HCT116 (cell line): Measurements from ENCODE around the gene FCHO1. TPM values are rescaled to one million over a fixed set of nuclear protein-coding genes. Genes with fewer than 3 reads are reported as not detected.

Experiments used
- ATAC-seq: fragments of 200-7000 bp; cut with Tn5 transposase; 2 replicates; pipeline ENCODE4 v1.9.1; 2020; ENCODE audit warnings: mild to moderate bottlenecking, moderate library complexity
- BruUV-seq: library from RNA; stranded (reverse); fragments of 400-500 nt; replicated peaks from 2 replicates; lab custom pipeline; 2021; lab: Mats Ljungman, UMichigan
- CTCF ChIA-PET: fragments of 300-600 bp; sonication (Branson Sonifier 250); formaldehyde crosslinking; loops from one replicate; lab custom pipeline; 2021; ENCODE audit warnings: antibody characterized with exemption; lab: Charles Lee
- POLR2A ChIA-PET: fragments of 300-600, 350-600 bp; sonication (Branson Sonifier 250); formaldehyde crosslinking; loops from one replicate; lab custom pipeline; 2021; ENCODE audit warnings: antibody characterized with exemption; lab: Charles Lee
- RAD21 ChIA-PET, 2 experiments: fragments of 300-600 bp; sonication (Branson Sonifier 250); formaldehyde crosslinking; loops; one replicate each; lab custom pipeline; 2023; ENCODE audit warnings: low total read pairs in 2 of 2; ENCODE audit not compliant: uncharacterized antibody in 2 of 2, unreplicated experiment in 2 of 2, low non-redundant PET in 1 of 2; lab: Charles Lee
- DNase-seq: peaks from one replicate; pipeline ENCODE4 v3.0.0-alpha.2; 2010; ENCODE audit warnings: low read depth, low spot score
- H2AFZ ChIP-seq: fragments of 200-600 bp; shearing (Covaris generic), sonication (generic); 2 replicates; pipeline ENCODE4 v1.6.1; 2017; ENCODE audit warnings: low read depth, mixed run types, mixed read lengths, antibody characterized with exemption, low read length; ENCODE audit not compliant: poor library complexity, severe bottlenecking
- H3K27ac ChIP-seq: 2 replicates; pipeline ENCODE4 v1.5.1; 2012; ENCODE audit warnings: low read depth, low read length
- H3K27me3 ChIP-seq: fragments of 200-600 bp; sonication (generic); 2 replicates; pipeline ENCODE4 v1.6.1; 2016; ENCODE audit warnings: mixed run types, low read length, mixed read lengths; ENCODE audit not compliant: insufficient read depth
- H3K36me3 ChIP-seq, 2 experiments: fragments of 200-500 bp in 1 of 2; fragments of 200-600 bp in 1 of 2; sonication (Bioruptor generic) in 1 of 2; sonication (generic) in 1 of 2; 2 replicates each; pipeline versions ENCODE4 v1.5.1 to v1.6.1; 2014 to 2016; ENCODE audit warnings: low read length in 2 of 2, inconsistent platforms in 1 of 2, mixed read lengths in 1 of 2, mixed run types in 1 of 2; ENCODE audit not compliant: insufficient read depth in 2 of 2, control insufficient read depth in 1 of 2
- H3K4me1 ChIP-seq, 2 experiments: fragments of 200-600 bp in 1 of 2; sonication (generic) in 1 of 2; 2 replicates each; pipeline versions ENCODE4 v1.5.1 to v1.6.1; 2012 to 2017; ENCODE audit warnings: low read length in 2 of 2, inconsistent platforms in 1 of 2, mild to moderate bottlenecking in 1 of 2, mixed read lengths in 1 of 2, mixed run types in 1 of 2, moderate library complexity in 1 of 2; ENCODE audit not compliant: insufficient read depth in 2 of 2, control insufficient read depth in 1 of 2
- H3K4me2 ChIP-seq: fragments of 200-600 bp; sonication (generic); 2 replicates; pipeline ENCODE4 v1.6.1; 2017; ENCODE audit warnings: mixed run types, low read length, mixed read lengths
- H3K4me3 ChIP-seq, 2 experiments: fragments of 200-600 bp in 1 of 2; sonication (generic) in 1 of 2; replicated peaks in 1 of 2; 2 replicates each; pipeline ENCODE4 v1.5.1; 2011 to 2016; ENCODE audit warnings: low read length in 2 of 2, control low read depth in 1 of 2, low read depth in 1 of 2, mild to moderate bottlenecking in 1 of 2, mixed read lengths in 1 of 2, mixed run types in 1 of 2
- H3K79me2 ChIP-seq: fragments of 200-600 bp; sonication (generic); 2 replicates; pipeline ENCODE4 v1.6.1; 2017; ENCODE audit warnings: mild to moderate bottlenecking, mixed run types, low read length, moderate library complexity, mixed read lengths; ENCODE audit not compliant: insufficient read depth
- H3K9ac ChIP-seq: fragments of 200-600 bp; sonication (generic); 2 replicates; pipeline ENCODE4 v1.6.1; 2016; ENCODE audit warnings: low read length, mixed read lengths
- H3K9me2 ChIP-seq: fragments of 200-600 bp; sonication (generic), shearing (Covaris generic); 2 replicates; pipeline ENCODE4 v1.6.1; 2017; ENCODE audit warnings: mixed run types, mild to moderate bottlenecking, moderate library complexity; ENCODE audit not compliant: insufficient read depth
- H3K9me3 ChIP-seq, 2 experiments: fragments of 200-500 bp in 1 of 2; fragments of 200-600 bp in 1 of 2; sonication (Bioruptor generic) in 1 of 2; sonication (generic) in 1 of 2; 2 replicates each; pipeline ENCODE4 v1.6.1; 2014 to 2017; ENCODE audit warnings: low read length in 2 of 2, mixed read lengths in 2 of 2, inconsistent platforms in 1 of 2, low read depth in 1 of 2, mild to moderate bottlenecking in 1 of 2, mixed run types in 1 of 2, moderate library complexity in 1 of 2; ENCODE audit not compliant: control insufficient read depth in 1 of 2, insufficient read depth in 1 of 2
- H4K20me1 ChIP-seq: fragments of 200-600 bp; sonication (generic), shearing (Covaris generic); 2 replicates; pipeline ENCODE4 v1.6.1; 2017; ENCODE audit warnings: mixed run types, mild to moderate bottlenecking, moderate library complexity; ENCODE audit not compliant: insufficient read depth
- EZH2 ChIP-seq: fragments of 200-600 bp; sonication (generic); IDR thresholded peaks from 2 replicates; pipeline ENCODE4 v1.6.1; 2017; ENCODE audit warnings: antibody characterized with exemption, mixed run types
- EZH2phosphoT487 ChIP-seq: fragments of 200-600 bp; IDR thresholded peaks from 2 replicates; pipeline ENCODE4 v1.6.1; 2018; ENCODE audit warnings: antibody characterized with exemption, borderline replicate concordance
- JUND ChIP-seq: IDR thresholded peaks from 2 replicates; pipeline ENCODE4 v1.6.1; 2012
- MAX ChIP-seq: IDR thresholded peaks from 2 replicates; pipeline ENCODE4 v1.6.1; 2012
- POLR2A ChIP-seq: IDR thresholded peaks from 2 replicates; pipeline ENCODE4 v1.7.0; 2011; ENCODE audit warnings: borderline replicate concordance; ENCODE audit not compliant: insufficient read depth, insufficient read length; ENCODE audit errors: extremely low read depth
- SIN3A ChIP-seq: IDR thresholded peaks from 2 replicates; pipeline ENCODE4 v1.6.1; 2012; ENCODE audit warnings: low read depth
- SRF ChIP-seq: IDR thresholded peaks from 2 replicates; pipeline ENCODE4 v1.6.1; 2012; ENCODE audit warnings: low read depth
- TCF7L2 ChIP-seq: IDR thresholded peaks from 2 replicates; pipeline ENCODE4 v1.7.0; 2011; ENCODE audit warnings: borderline replicate concordance, inconsistent platforms; ENCODE audit not compliant: insufficient read depth, insufficient read length; ENCODE audit errors: extremely low read depth
- YY1 ChIP-seq: IDR thresholded peaks from 2 replicates; pipeline ENCODE4 v1.6.1; 2011; ENCODE audit warnings: low read length, low read depth, moderate library complexity, mild to moderate bottlenecking; ENCODE audit not compliant: insufficient replicate concordance; ENCODE audit errors: extremely low read depth
- ZBTB33 ChIP-seq: IDR thresholded peaks from 2 replicates; pipeline ENCODE4 v1.6.1; 2011; ENCODE audit warnings: mild to moderate bottlenecking, low read length, moderate library complexity; ENCODE audit not compliant: insufficient replicate concordance; ENCODE audit errors: extremely low read depth
- ZFX ChIP-seq: fragments of 450-650 bp; IDR thresholded peaks from 2 replicates; pipeline ENCODE4 v1.6.1; 2017
- intact Hi-C: fragments of 100-400 bp; cut with micrococcal nuclease; formaldehyde crosslinking; loops from 2 replicates; pipeline ENCODE4 v1.10.0; 2022
- total RNA-seq: library from RNA; stranded (reverse); gene quantifications from one replicate; pipeline ENCODE4 v1.2.1, GENCODE V29; 2021; ENCODE audit not compliant: unreplicated experiment

Gene FCHO1
- total RNA-seq, 1 experiment from 2014 or later, result 28.1 TPM

DNA sequence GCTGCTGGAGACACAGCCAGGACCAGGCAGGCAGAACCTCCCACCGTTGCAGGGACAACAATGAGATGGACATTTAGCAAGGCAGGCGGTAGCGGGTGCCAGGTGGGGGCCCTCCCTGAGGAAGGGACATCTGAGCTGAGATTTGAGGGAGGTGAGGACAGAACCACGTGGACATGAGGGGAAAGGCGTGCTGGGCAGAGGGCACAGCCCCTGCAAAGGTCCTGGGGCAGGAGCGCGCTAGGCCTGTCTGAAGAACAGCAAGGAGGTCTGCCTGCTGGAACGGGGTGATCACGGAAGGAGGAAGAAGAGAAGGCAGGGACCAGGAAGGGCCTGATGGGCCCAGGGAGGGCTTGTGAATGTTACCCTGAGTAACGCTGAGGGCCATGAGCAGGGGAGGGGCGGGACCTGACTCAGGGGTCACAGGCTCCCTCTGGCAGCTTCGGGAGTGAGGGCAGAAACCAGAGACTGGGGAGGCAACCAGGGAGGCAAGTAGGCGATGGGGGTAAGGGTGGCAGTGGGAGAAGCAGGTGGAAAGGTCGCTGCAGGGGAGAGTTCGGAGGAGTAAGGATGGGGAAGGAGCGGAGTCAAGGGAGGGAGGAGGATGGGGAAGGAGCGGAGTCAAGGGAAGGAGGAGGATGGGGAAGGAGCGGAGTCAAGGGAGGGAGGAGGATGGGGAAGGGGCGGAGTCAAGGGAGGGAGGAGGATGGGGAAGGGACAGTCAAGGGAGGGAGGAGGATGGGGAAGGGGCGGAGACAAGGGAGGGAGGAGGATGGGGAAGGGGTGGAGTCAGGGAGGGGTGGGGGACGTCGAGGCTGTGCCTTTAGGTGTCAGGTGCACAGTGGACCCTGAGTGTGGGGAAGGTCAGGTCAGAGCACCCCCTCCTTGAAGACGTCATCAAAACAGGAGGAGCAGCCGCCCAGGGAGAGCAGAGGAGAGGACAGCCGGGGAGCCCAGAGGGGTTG is 28.0 kb downstream of the FCHO1 start:
- intact Hi-C loops, result loop anchor here (1.0 to 5.0 kb wide), 6 partner anchors 18 to 267 kb away; partner anchors contain the start of genes CCDC124 and PGLS
- Histone ChIP-seq H3K36me3 (no peaks in the 10 kb centered on the region), H2AFZ (no peak overlapping the region), H3K4me1 (peaks cover 24 to 45% of the 10 kb centered on the region in 2 experiments), H3K4me3 (peak overlapping the region; percentile 55 to 70), H4K20me1 (no peaks in the 10 kb centered on the region), H3K27ac (peak overlapping the region; percentile 87), H3K9ac (peak overlapping the region; percentile 82), H3K9me3 (no peaks in the 10 kb centered on the region), H3K79me2 (no peaks in the 10 kb centered on the region), H3K4me2 (peak overlapping the region; percentile 100), H3K9me2 (no peaks in the 10 kb centered on the region), H3K27me3 (no peaks in the 10 kb centered on the region)
- POLR2A ChIA-PET, result interaction anchor here (0.7 to 1.6 kb wide), 2 partner anchors 13 to 16 kb away, joined by 3 to 5 read pairs; partner anchors contain the start of gene B3GNT3
- BruUV-seq, result no TSS peak
- peak; percentile 93 for DNase-seq
- TF ChIP-seq ZFX (peak; percentile 26; the same call in 1 of the 2 replicates), YY1 (no peak), MAX (peak; percentile 70; the same call in 1 of the 2 replicates), JUND (no peak), SRF (no peak)
- CTCF ChIA-PET, result no interaction called here
- RAD21 ChIA-PET, result no interaction called here
- peak; percentile 48 for ATAC-seq

DNA sequence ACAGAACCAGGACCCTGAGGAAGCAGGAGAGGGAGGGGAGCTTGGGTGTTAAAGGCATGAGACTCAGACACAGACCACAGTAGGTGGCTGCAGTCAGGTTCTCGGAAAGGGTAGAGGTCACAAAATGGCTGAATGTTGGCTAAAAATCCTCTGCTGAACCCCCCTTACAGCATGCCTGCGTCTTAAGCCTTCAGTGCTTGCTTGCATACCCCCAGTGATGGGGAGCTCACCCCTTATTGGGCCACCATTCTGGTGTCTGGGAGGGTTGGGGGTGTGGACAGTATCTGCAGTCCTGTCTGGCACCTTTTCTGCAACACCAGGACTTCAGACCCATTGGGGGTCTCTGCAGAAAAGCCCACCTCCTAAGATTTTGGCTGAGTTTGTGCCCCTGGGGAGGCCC is 29.5 kb downstream of the FCHO1 start:
- intact Hi-C loops, result no loop called here
- CTCF ChIA-PET, result no interaction called here
- POLR2A ChIA-PET, result interaction anchor here (0.6 kb wide), 1 partner anchor 811 kb away, joined by 4 read pairs; no protein-coding TSS in a partner anchor
- H3K27me3 ChIP-seq, result no peaks in the 10 kb centered on the region
- H4K20me1 ChIP-seq, result no peaks in the 10 kb centered on the region
- H2AFZ ChIP-seq, result no peak overlapping the region
- H3K4me1 ChIP-seq, result peaks cover 17 to 37% of the 10 kb centered on the region in 2 experiments
- DNase-seq (no peak), ATAC-seq (no peak)
- no peak overlapping the region for H3K27ac ChIP-seq
- no TSS peak for BruUV-seq
- no peaks in the 10 kb centered on the region for H3K9me2 ChIP-seq
- RAD21 ChIA-PET, result no interaction called here
- H3K4me3 ChIP-seq, result no peak overlapping the region
- H3K36me3 ChIP-seq, result 0 out of 4 replicates have a peak, but pooled peaks cover 0 to 6% of the 10 kb centered on the region in 2 experiments
- no peaks in the 10 kb centered on the region for H3K79me2 ChIP-seq
- H3K9ac ChIP-seq, result no peak overlapping the region
- H3K4me2 ChIP-seq, result no peak overlapping the region
- no peaks in the 10 kb centered on the region for H3K9me3 ChIP-seq
- no peak for TF ChIP-seq EZH2
- no peak for TF ChIP-seq MAX
- no peak for TF ChIP-seq SIN3A
- TF ChIP-seq ZBTB33, result no peak
- no peak for TF ChIP-seq SRF
- no peak for TF ChIP-seq JUND
- TF ChIP-seq YY1, result no peak
- no peak for TF ChIP-seq POLR2A
- no peak for TF ChIP-seq TCF7L2
- no peak for TF ChIP-seq EZH2phosphoT487
